Lower lobe of right lung (tissue), 2 donors: Measurements from ENCODE around the gene ZCCHC9. TPM values are rescaled to one million over a fixed set of nuclear protein-coding genes. Genes with fewer than 3 reads are reported as not detected.

Experiments
- ATAC-seq, 2 donors: fragments of 200-7000 bp; cut with Tn5 transposase; one replicate each; pipeline ENCODE4 v1.9.1; 2020 to 2022; ENCODE audit warnings: mild to moderate bottlenecking in 2 of 2, moderate library complexity in 2 of 2
- DNase-seq: peaks from one replicate; pipeline ENCODE4 v3.0.0-alpha.2; 2020
- H3K27ac ChIP-seq: fragments of 200-600 bp; one replicate; pipeline ENCODE4 v1.8.0; 2022
- H3K27me3 ChIP-seq: fragments of 200-600 bp; one replicate; pipeline ENCODE4 v1.8.0; 2022; ENCODE audit warnings: low read depth
- H3K36me3 ChIP-seq: fragments of 200-600 bp; one replicate; pipeline ENCODE4 v1.8.0; 2022; ENCODE audit warnings: mild to moderate bottlenecking
- H3K4me1 ChIP-seq: fragments of 200-600 bp; one replicate; pipeline ENCODE4 v1.8.0; 2022
- H3K4me3 ChIP-seq: fragments of 200-600 bp; one replicate; pipeline ENCODE4 v1.8.0; 2022; ENCODE audit warnings: mild to moderate bottlenecking
- H3K9me3 ChIP-seq: fragments of 200-600 bp; one replicate; pipeline ENCODE4 v1.8.0; 2022
- CTCF ChIP-seq: fragments of 200-600 bp; IDR thresholded peaks from one replicate; pipeline ENCODE4 v1.8.0; 2022; ENCODE audit warnings: antibody characterized with exemption, mild to moderate bottlenecking
- intact Hi-C: fragments of 100-400 bp; cut with DNase I; formaldehyde crosslinking; loops from one replicate; pipeline ENCODE4 v1.11.0; 2022
- long read RNA-seq: library from polyadenylated mRNA; unstranded; transcript quantifications from one replicate; pipeline ENCODE4 v2.0.0, GENCODE V29; 2021
- total RNA-seq: library from RNA; stranded (reverse); fragmentation: NEBNext Ultra II Directional; extraction: Animal tissue kit (Norgen Biotek cat#: 25700); gene quantifications from one replicate; pipeline ENCODE4 v1.2.1, GENCODE V29; 2021
- donor health status: DM: no; HTN: yes; CAD: no; lungs with severe emphysema.

ZCCHC9 gene, protein sequence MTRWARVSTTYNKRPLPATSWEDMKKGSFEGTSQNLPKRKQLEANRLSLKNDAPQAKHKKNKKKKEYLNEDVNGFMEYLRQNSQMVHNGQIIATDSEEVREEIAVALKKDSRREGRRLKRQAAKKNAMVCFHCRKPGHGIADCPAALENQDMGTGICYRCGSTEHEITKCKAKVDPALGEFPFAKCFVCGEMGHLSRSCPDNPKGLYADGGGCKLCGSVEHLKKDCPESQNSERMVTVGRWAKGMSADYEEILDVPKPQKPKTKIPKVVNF
- 21.7 TPM for total RNA-seq
- long read RNA-seq, partial matches to known transcripts, result 3 of 12 reads
- long read RNA-seq, other reads (novel, unspliced or antisense), result 5 of 12 reads

GRCh38 chr5:81301271-81302015 lies at the start of gene ZCCHC9:
Gene ZCCHC9, plus strand, starts transcription at chr5:81301587. Its CDS starts 3,171 bp downstream, at chr5:81304758.
- Histone ChIP-seq H3K4me1 (peaks cover 41% of the 10 kb centered on the region), H3K9me3 (no peaks in the 10 kb centered on the region), H3K27me3 (no peaks in the 10 kb centered on the region), H3K36me3 (peaks cover 9% of the 10 kb centered on the region), H3K27ac (peak within 1 kb of the TSS; percentile 94), H3K4me3 (peak within 1 kb of the TSS; percentile 89)
- DNase-seq (peak; percentile 96), ATAC-seq (peak; percentile 98)
- TF ChIP-seq CTCF, result peak; percentile 31
- intact Hi-C loops, result no loop called here

DNA sequence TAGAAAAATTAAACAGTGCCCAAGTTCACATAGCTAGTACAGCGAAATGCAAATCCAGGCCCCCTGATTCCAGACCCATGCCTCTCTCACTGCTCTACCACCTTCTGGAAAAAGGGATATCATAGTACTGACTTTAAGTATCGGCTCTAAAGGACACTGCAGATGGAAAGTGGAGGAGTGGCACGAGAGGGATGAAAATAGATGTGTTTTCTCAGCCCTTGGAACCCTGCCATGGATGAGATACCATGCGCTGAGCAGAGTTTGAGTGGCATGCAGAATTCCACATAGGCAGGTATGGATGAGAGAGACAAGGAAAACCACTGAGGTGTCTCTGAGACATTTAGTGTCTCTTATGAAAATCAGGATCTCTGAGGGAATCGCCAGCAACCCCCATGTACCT lies 49.5 kb upstream of the ZCCHC9 start:
- H3K27ac ChIP-seq, result no peak overlapping the region
- H3K27me3 ChIP-seq, result no peaks in the 10 kb centered on the region
- DNase-seq (no peak), ATAC-seq (no peak)
- no peaks in the 10 kb centered on the region for H3K4me1 ChIP-seq
- no peaks in the 10 kb centered on the region for H3K36me3 ChIP-seq
- intact Hi-C loops, result no loop called here
- H3K4me3 ChIP-seq, result no peak overlapping the region
- TF ChIP-seq CTCF, result no peak
- no peaks in the 10 kb centered on the region for H3K9me3 ChIP-seq

DNA sequence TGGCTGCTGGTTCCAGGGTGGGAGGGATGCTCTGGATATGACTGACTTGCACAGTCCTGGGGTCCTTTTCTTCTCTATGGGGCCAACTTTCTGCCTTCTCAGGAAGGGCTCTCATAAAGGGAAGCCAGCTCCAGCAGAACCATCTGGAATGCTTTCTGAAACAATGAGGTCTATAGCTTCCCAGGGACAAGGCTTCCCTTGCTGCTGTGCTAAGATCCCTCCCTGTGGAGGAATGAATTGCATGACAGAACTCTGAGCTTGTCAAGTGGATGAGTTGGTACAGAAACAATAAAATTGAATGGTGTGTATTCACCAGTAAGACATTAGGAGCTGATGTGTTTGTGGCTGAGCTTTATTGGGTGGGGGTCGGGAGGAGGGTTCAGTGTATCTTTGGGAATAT lies 48.5 kb upstream of the ZCCHC9 start:
- no peaks in the 10 kb centered on the region for H3K27me3 ChIP-seq
- H3K4me1 ChIP-seq, result no peaks in the 10 kb centered on the region
- no peak overlapping the region for H3K27ac ChIP-seq
- intact Hi-C loops, result no loop called here
- no peak for TF ChIP-seq CTCF
- no peak overlapping the region for H3K4me3 ChIP-seq
- DNase-seq (no peak), ATAC-seq (no peak)
- H3K9me3 ChIP-seq, result no peaks in the 10 kb centered on the region
- H3K36me3 ChIP-seq, result no peaks in the 10 kb centered on the region

DNA sequence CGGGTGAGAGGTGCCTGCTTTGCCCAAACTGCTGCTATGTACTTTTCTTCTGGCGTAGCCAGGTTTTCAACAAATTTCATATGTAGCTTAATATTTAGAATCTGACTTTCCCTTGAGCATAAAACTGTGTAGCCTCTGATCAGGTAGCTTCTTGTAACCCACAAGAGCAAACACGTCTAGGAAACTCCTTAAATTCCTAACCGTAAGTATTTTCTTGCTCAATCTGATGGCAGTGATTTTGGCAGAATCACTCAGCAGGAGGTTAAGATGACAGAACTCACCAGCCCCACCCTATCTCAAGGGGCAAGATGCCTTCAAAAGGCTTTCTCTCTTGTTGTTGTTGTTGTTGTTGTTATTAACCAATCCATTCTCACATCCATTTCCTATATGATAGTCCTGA lies 47.5 kb upstream of the ZCCHC9 start:
- no peak overlapping the region for H3K4me3 ChIP-seq
- intact Hi-C loops, result no loop called here
- H3K4me1 ChIP-seq, result no peaks in the 10 kb centered on the region
- no peak for TF ChIP-seq CTCF
- no peaks in the 10 kb centered on the region for H3K36me3 ChIP-seq
- H3K27ac ChIP-seq, result no peak overlapping the region
- DNase-seq (no peak), ATAC-seq (no peak)
- no peaks in the 10 kb centered on the region for H3K27me3 ChIP-seq
- H3K9me3 ChIP-seq, result no peaks in the 10 kb centered on the region

GRCh38 chr5:81254886-81255559 lies 46.4 kb upstream of the ZCCHC9 start:
- ATAC-seq, result no peak
- no peaks in the 10 kb centered on the region for H3K36me3 ChIP-seq
- H3K4me1 ChIP-seq, result no peaks in the 10 kb centered on the region
- H3K27ac ChIP-seq, result no peak overlapping the region
- H3K27me3 ChIP-seq, result no peaks in the 10 kb centered on the region
- intact Hi-C loops, result no loop called here
- no peak for TF ChIP-seq CTCF
- H3K9me3 ChIP-seq, result no peaks in the 10 kb centered on the region
- no peak overlapping the region for H3K4me3 ChIP-seq
- DNase-seq, result no peak
